ENCODE measurements around the gene PRR32. TPM values are rescaled to one million over a fixed set of nuclear protein-coding genes. Genes with fewer than 3 reads are reported as not detected.

The PRR32 gene
- total RNA-seq, 6 experiments from 2014 or later, result not detected

GRCh38 chrX:126847143-126847542, 27.6 kb downstream of the PRR32 start:
- H3K4me1 ChIP-seq, result no peaks in the 10 kb centered on the region
- intact Hi-C loops (cut with DNase I), result no loop called here
- DNase-seq (no peak), ATAC-seq (no peak)
- H3K36me3 ChIP-seq, result no peaks in the 10 kb centered on the region
- no peak overlapping the region for H3K4me3 ChIP-seq
- TF ChIP-seq POLR2A (IDR thresholded peaks at IDR 0.05) (no peak), CTCF (IDR thresholded peaks at IDR 0.05) (no peak)
- no peak overlapping the region for H3K27ac ChIP-seq
- H3K27me3 ChIP-seq, result no peaks in the 10 kb centered on the region
- 13% methylated on average over 3 of the region's 3 CpGs for WGBS (ENCODE audit: insufficient coverage, low coverage, low lambda C conversion rate, missing lambda C conversion rate)
- no peaks in the 10 kb centered on the region for H3K9me3 ChIP-seq

GRCh38 chrX:126855839-126856524, 36.5 kb downstream of the PRR32 start:
- H3K9me3 ChIP-seq, result no peaks in the 10 kb centered on the region
- TF ChIP-seq POLR2A (IDR thresholded peaks at IDR 0.05), result no peak
- no peak for TF ChIP-seq CTCF (IDR thresholded peaks at IDR 0.05)
- no peak overlapping the region for H3K27ac ChIP-seq
- no peaks in the 10 kb centered on the region for H3K27me3 ChIP-seq
- H3K36me3 ChIP-seq, result no peaks in the 10 kb centered on the region
- 72% methylated on average over 5 of the region's 5 CpGs for WGBS (ENCODE audit: insufficient coverage, low coverage, low lambda C conversion rate, missing lambda C conversion rate)
- intact Hi-C loops (cut with DNase I), result no loop called here
- ATAC-seq, result no peak
- no peak overlapping the region for H3K4me3 ChIP-seq
- no peaks in the 10 kb centered on the region for H3K4me1 ChIP-seq
- no peak for DNase-seq

Data from right lobe of liver (tissue), 6 donors.